ENCODE data around the gene MPPE1. TPM values are rescaled to one million over a fixed set of nuclear protein-coding genes. Genes with fewer than 3 reads are reported as not detected.

The MPPE1 gene
- total and polyA plus RNA-seq, 9 of the 15 experiments (the other 6 are each of a cell fraction or from before 2014, with no cell fraction given): 10.7 to 19.5 (median 13.3) TPM

DNA sequence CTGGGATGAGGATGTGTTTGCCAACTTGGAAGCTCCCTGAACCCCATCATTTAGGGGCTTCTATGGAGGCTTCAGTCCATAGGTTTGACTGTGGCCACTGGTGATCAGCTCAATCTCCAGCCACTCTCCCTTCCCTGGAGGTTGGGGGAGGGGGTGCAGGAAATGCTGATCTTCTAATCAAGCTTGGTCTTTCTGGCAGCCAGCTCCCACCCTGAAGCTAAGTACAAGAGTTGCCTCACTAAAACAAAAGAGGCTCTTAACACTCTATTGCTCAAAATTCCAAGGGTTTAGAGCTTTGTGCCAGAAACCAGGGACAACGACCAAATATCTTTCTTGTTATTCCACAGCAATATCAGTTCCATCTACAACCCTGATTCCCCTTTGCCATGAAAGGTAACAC, 19.4 kb upstream of the MPPE1 start:
- POLR2A ChIA-PET: interaction anchor here (0.6 to 1.5 kb wide), 3 partner anchors 19 to 121 kb away, joined by 3 to 4 read pairs (median 3); no protein-coding TSS in a partner anchor
- CTCF ChIA-PET (ENCODE audit: low intra/inter-chr PET ratio): no interaction called here
- BruUV-seq (replicated peaks): no TSS peak
- Histone ChIP-seq H3K9me1 (ENCODE audit: control insufficient read depth, insufficient read depth, low read length) (no peaks in the 10 kb centered on the region), H3K4me1 (replicated peaks in 1 of 2; ENCODE audit: control insufficient read depth in 2 of 2, insufficient read depth in 2 of 2, low read length in 2 of 2) (peaks cover 6 to 7% of the 10 kb centered on the region in 2 experiments; a peak in 4 of 5 replicates), H4K20me1 (replicated peaks; ENCODE audit: control insufficient read depth, insufficient read depth, low read length) (no peaks in the 10 kb centered on the region), H3K4me2 (ENCODE audit: insufficient read depth, low read length) (no peak overlapping the region), H3K36me3 (ENCODE audit: control insufficient read depth, insufficient read depth, low read length) (no peaks in the 10 kb centered on the region), H3K9ac (ENCODE audit: insufficient read depth in 1 of 2, low read depth in 2 of 2, low read length in 2 of 2) (no peak overlapping the region), H3K79me2 (ENCODE audit: control insufficient read depth, insufficient read depth, low read length) (no peaks in the 10 kb centered on the region), H3K27ac (ENCODE audit: extremely low read depth, low read depth, low read length) (no peak overlapping the region), H3K9me3 (replicated peaks; ENCODE audit: control insufficient read depth, insufficient read depth, low read depth, low read length) (no peaks in the 10 kb centered on the region), H3K27me3 (ENCODE audit: control insufficient read depth in 2 of 2, insufficient read depth in 2 of 2, low read length in 2 of 2) (peaks cover 4 to 20% of the 10 kb centered on the region in 2 experiments; a peak in 2 of 5 replicates), H3K4me3 (no peak overlapping the region), H2AFZ (ENCODE audit: low read depth, low read length) (no peak overlapping the region)
- intact Hi-C loops (cut with micrococcal nuclease) (no loop called here), in situ Hi-C loops (cut with MboI) (no loop called here)
- ATAC-seq (no peak), FAIRE-seq (no peak), DNase-seq (ENCODE audit: extremely low read depth in 1 of 4, low spot score in 3 of 4) (no peak)
- TF ChIP-seq ZNF224 (CRISPR knock-in tag; IDR thresholded peaks at IDR 0.05) (no peak), CBX5 (IDR thresholded peaks at IDR 0.05; ENCODE audit: borderline replicate concordance, low read depth) (no peak), CC2D1A (IDR thresholded peaks at IDR 0.05) (no peak), NCOA4 (IDR thresholded peaks at IDR 0.05; ENCODE audit: partially characterized antibody) (no peak), MTA3 (IDR thresholded peaks at IDR 0.05; ENCODE audit: borderline replicate concordance) (no peak), RNF2 (IDR thresholded peaks at IDR 0.05) (no peak), MTA2 (IDR thresholded peaks at IDR 0.05; ENCODE audit: low read depth) (no peak), MEF2A (IDR thresholded peaks at IDR 0.05; ENCODE audit: control insufficient read depth, low read depth, low read length) (no peak), TRIM28 (IDR thresholded peaks at IDR 0.05) (no peak), EWSR1 (IDR thresholded peaks at IDR 0.05; ENCODE audit: borderline replicate concordance, low read depth, partially characterized antibody) (no peak), ZNF384 (IDR thresholded peaks at IDR 0.05; ENCODE audit: low read depth, low read length) (no peak)
- TF ChIP-seq, protein P1, sequence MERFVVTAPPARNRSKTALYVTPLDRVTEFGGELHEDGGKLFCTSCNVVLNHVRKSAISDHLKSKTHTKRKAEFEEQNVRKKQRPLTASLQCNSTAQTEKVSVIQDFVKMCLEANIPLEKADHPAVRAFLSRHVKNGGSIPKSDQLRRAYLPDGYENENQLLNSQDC (CRISPR knock-in tag; IDR thresholded peaks at IDR 0.05): no peak
- TF ChIP-seq, protein P2, sequence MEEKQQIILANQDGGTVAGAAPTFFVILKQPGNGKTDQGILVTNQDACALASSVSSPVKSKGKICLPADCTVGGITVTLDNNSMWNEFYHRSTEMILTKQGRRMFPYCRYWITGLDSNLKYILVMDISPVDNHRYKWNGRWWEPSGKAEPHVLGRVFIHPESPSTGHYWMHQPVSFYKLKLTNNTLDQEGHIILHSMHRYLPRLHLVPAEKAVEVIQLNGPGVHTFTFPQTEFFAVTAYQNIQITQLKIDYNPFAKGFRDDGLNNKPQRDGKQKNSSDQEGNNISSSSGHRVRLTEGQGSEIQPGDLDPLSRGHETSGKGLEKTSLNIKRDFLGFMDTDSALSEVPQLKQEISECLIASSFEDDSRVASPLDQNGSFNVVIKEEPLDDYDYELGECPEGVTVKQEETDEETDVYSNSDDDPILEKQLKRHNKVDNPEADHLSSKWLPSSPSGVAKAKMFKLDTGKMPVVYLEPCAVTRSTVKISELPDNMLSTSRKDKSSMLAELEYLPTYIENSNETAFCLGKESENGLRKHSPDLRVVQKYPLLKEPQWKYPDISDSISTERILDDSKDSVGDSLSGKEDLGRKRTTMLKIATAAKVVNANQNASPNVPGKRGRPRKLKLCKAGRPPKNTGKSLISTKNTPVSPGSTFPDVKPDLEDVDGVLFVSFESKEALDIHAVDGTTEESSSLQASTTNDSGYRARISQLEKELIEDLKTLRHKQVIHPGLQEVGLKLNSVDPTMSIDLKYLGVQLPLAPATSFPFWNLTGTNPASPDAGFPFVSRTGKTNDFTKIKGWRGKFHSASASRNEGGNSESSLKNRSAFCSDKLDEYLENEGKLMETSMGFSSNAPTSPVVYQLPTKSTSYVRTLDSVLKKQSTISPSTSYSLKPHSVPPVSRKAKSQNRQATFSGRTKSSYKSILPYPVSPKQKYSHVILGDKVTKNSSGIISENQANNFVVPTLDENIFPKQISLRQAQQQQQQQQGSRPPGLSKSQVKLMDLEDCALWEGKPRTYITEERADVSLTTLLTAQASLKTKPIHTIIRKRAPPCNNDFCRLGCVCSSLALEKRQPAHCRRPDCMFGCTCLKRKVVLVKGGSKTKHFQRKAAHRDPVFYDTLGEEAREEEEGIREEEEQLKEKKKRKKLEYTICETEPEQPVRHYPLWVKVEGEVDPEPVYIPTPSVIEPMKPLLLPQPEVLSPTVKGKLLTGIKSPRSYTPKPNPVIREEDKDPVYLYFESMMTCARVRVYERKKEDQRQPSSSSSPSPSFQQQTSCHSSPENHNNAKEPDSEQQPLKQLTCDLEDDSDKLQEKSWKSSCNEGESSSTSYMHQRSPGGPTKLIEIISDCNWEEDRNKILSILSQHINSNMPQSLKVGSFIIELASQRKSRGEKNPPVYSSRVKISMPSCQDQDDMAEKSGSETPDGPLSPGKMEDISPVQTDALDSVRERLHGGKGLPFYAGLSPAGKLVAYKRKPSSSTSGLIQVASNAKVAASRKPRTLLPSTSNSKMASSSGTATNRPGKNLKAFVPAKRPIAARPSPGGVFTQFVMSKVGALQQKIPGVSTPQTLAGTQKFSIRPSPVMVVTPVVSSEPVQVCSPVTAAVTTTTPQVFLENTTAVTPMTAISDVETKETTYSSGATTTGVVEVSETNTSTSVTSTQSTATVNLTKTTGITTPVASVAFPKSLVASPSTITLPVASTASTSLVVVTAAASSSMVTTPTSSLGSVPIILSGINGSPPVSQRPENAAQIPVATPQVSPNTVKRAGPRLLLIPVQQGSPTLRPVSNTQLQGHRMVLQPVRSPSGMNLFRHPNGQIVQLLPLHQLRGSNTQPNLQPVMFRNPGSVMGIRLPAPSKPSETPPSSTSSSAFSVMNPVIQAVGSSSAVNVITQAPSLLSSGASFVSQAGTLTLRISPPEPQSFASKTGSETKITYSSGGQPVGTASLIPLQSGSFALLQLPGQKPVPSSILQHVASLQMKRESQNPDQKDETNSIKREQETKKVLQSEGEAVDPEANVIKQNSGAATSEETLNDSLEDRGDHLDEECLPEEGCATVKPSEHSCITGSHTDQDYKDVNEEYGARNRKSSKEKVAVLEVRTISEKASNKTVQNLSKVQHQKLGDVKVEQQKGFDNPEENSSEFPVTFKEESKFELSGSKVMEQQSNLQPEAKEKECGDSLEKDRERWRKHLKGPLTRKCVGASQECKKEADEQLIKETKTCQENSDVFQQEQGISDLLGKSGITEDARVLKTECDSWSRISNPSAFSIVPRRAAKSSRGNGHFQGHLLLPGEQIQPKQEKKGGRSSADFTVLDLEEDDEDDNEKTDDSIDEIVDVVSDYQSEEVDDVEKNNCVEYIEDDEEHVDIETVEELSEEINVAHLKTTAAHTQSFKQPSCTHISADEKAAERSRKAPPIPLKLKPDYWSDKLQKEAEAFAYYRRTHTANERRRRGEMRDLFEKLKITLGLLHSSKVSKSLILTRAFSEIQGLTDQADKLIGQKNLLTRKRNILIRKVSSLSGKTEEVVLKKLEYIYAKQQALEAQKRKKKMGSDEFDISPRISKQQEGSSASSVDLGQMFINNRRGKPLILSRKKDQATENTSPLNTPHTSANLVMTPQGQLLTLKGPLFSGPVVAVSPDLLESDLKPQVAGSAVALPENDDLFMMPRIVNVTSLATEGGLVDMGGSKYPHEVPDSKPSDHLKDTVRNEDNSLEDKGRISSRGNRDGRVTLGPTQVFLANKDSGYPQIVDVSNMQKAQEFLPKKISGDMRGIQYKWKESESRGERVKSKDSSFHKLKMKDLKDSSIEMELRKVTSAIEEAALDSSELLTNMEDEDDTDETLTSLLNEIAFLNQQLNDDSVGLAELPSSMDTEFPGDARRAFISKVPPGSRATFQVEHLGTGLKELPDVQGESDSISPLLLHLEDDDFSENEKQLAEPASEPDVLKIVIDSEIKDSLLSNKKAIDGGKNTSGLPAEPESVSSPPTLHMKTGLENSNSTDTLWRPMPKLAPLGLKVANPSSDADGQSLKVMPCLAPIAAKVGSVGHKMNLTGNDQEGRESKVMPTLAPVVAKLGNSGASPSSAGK (IDR thresholded peaks at IDR 0.05): no peak
- 8% methylated on average over 1 of the region's 1 CpG for WGBS (ENCODE audit: insufficient coverage, low coverage, missing lambda C conversion rate)
